ENCODE measurements around the gene VSIG4.
"Not testable (repeated sequence)": the region's sequence is repeated elsewhere in the genome, so short reads cannot be mapped to it uniquely, and the experiment has no call there.

VSIG4 gene

DNA sequence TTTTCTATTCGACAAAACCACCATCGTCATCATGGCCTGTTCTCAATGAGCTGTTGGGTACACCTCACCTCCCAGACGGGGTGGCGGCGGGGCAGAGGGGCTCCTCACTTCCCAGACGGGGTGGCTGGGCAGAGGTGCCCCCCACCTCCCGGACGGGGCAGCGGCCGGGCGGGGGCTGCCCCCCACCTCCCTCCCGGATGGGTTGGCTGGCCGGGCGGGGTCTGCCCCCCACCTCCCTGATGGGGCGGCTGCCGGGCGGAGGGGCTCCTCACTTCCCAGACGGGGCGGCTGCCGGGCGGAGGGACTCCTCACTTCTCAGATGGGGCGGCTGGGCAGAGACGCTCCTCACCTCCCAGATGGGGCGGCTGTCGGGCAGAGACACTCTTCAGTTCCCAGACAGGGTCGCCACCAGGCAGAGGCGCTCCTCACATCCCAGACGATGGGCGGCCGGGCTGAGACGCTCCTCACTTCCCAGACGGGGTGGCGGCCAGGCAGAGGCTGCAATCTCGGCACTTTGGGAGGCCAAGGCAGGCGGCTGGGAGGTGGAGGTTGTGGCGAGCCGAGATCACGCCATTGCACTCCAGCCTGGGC lies 64.6 kb downstream of the VSIG4 start:
- DNase-seq = not testable (repeated sequence)

All from cerebellar nuclear complex (tissue), 1 donor.